HG02840 (cell line): ENCODE measurements around the gene PAGE1.
"Not testable (repeated sequence)": the region's sequence is repeated elsewhere in the genome, so short reads cannot be mapped to it uniquely, and the experiment has no call there.

ENCODE experiments used
- ATAC-seq: cut with Tn5 transposase; IDR thresholded peaks from one replicate; pipeline ENCODE4 v1.9.1; 2021; ENCODE audit warnings: mild to moderate bottlenecking, moderate library complexity, moderate number of reproducible peaks; ENCODE audit not compliant: unreplicated experiment, low FRiP score

Gene PAGE1

GRCh38 chrX:49695276-49696180 lies at the start of gene PAGE1:
TSS of gene PAGE1 (minus strand) at chrX:49695984. CDS start at chrX:49694770, 1,214 bp downstream.
- ATAC-seq, result no peak

GRCh38 chrX:49741501-49741900 lies 45.7 kb upstream of the PAGE1 start:
- ATAC-seq, result not testable (repeated sequence)

- ATAC-seq, result no peak
Observed at GRCh38 chrX:49727847-49728246, 32.1 kb upstream of the PAGE1 start.

- no peak for ATAC-seq
Observed at GRCh38 chrX:49726966-49727365, 31.2 kb upstream of the PAGE1 start.

- no peak for ATAC-seq
Observed at GRCh38 chrX:49725923-49726904, 30.4 kb upstream of the PAGE1 start.

GRCh38 chrX:49725401-49725800 lies 29.6 kb upstream of the PAGE1 start:
- no peak for ATAC-seq

GRCh38 chrX:49720106-49720505 lies 24.3 kb upstream of the PAGE1 start:
- ATAC-seq, result not testable (repeated sequence)

GRCh38 chrX:49712577-49712976 lies 16.8 kb upstream of the PAGE1 start:
- no peak for ATAC-seq

GRCh38 chrX:49710744-49711319 lies 15.0 kb upstream of the PAGE1 start:
- ATAC-seq, result no peak

- ATAC-seq, result no peak
Observed at GRCh38 chrX:49704691-49705404, 9.1 kb upstream of the PAGE1 start.

- no peak for ATAC-seq
Observed at GRCh38 chrX:49701933-49702332, 6.1 kb upstream of the PAGE1 start.

- ATAC-seq, result no peak
Observed at GRCh38 chrX:49701323-49701722, 5.5 kb upstream of the PAGE1 start.

GRCh38 chrX:49675075-49675719 lies 20.6 kb downstream of the PAGE1 start:
- no peak for ATAC-seq

- no peak for ATAC-seq
Observed at GRCh38 chrX:49673394-49673793, 22.4 kb downstream of the PAGE1 start.

GRCh38 chrX:49664824-49665223 lies 31.0 kb downstream of the PAGE1 start:
- ATAC-seq, result no peak

- ATAC-seq, result no peak
Observed at GRCh38 chrX:49661881-49662280, 33.9 kb downstream of the PAGE1 start.

- ATAC-seq, result no peak
Observed at GRCh38 chrX:49659771-49660170, 36.0 kb downstream of the PAGE1 start.

GRCh38 chrX:49656533-49656932 lies 39.3 kb downstream of the PAGE1 start:
- ATAC-seq, result no peak

- ATAC-seq, result no peak
Observed at GRCh38 chrX:49644991-49645637, 50.7 kb downstream of the PAGE1 start.
